ENCODE measurements around the gene GPR26. TPM values are rescaled to one million over a fixed set of nuclear protein-coding genes. Genes with fewer than 3 reads are reported as not detected.

Gene GPR26
- total RNA-seq, 2 experiments from 2014 or later: not detected

GRCh38 chr10:123633636-123634035 is 32.5 kb upstream of the GPR26 start:
- H3K27me3 ChIP-seq (ENCODE audit: control insufficient read depth in 1 of 2, insufficient read depth in 2 of 2, low read length in 2 of 2): peaks cover 0 to 2% of the 10 kb centered on the region in 2 experiments
- no peak for DNase-seq
- no peak overlapping the region for H3K27ac ChIP-seq (ENCODE audit: low read depth in 1 of 2, low read length in 2 of 2)
- ATAC-seq (ENCODE audit: poor library complexity): no peak
- no peaks in the 10 kb centered on the region for H3K9me3 ChIP-seq (ENCODE audit: control insufficient read depth in 1 of 2, insufficient read depth in 1 of 2, low read length in 2 of 2)
- no peak overlapping the region for H3K4me3 ChIP-seq (ENCODE audit: low read length)
- Mint-ChIP-seq H3K36me3 (ENCODE audit: low read depth) (no peaks in the 10 kb centered on the region), H3K9me3 (no peaks in the 10 kb centered on the region), H3K4me3 (no peak overlapping the region), H3K27me3 (peaks cover 36% of the 10 kb centered on the region), H3K27ac (no peak overlapping the region), H3K4me1 (ENCODE audit: low read depth) (no peaks in the 10 kb centered on the region)
- no peaks in the 10 kb centered on the region for H3K4me1 ChIP-seq (ENCODE audit: insufficient read depth, low read length)
- POLR2A ChIA-PET: no interaction called here
- no peaks in the 10 kb centered on the region for H3K36me3 ChIP-seq (ENCODE audit: insufficient read depth, low read length)
- CTCF ChIA-PET: no interaction called here
- intact Hi-C loops (cut with DNase I, micrococcal nuclease): no loop called here
- no peak for TF ChIP-seq CTCF (IDR thresholded peaks at IDR 0.05)

- no peak overlapping the region for H3K27ac Mint-ChIP-seq
- no peak overlapping the region for H3K4me3 Mint-ChIP-seq
- Histone ChIP-seq H3K4me3 (ENCODE audit: low read length) (no peak overlapping the region), H3K4me1 (ENCODE audit: insufficient read depth, low read length) (no peaks in the 10 kb centered on the region), H3K9me3 (ENCODE audit: control insufficient read depth in 1 of 2, insufficient read depth in 1 of 2, low read length in 2 of 2) (no peaks in the 10 kb centered on the region), H3K27me3 (ENCODE audit: control insufficient read depth in 1 of 2, insufficient read depth in 2 of 2, low read length in 2 of 2) (peaks cover 0 to 4% of the 10 kb centered on the region in 2 experiments), H3K36me3 (ENCODE audit: insufficient read depth, low read length) (no peaks in the 10 kb centered on the region), H3K27ac (ENCODE audit: low read depth in 1 of 2, low read length in 2 of 2) (no peak overlapping the region)
- no peak for TF ChIP-seq CTCF (IDR thresholded peaks at IDR 0.05)
- intact Hi-C loops (cut with DNase I, micrococcal nuclease): no loop called here
- no peak for ATAC-seq (ENCODE audit: poor library complexity)
- no peak for DNase-seq
- POLR2A ChIA-PET: no interaction called here
- no peaks in the 10 kb centered on the region for H3K9me3 Mint-ChIP-seq
- peaks cover 33% of the 10 kb centered on the region for H3K27me3 Mint-ChIP-seq
- CTCF ChIA-PET: no interaction called here
- H3K36me3 Mint-ChIP-seq (ENCODE audit: low read depth): no peaks in the 10 kb centered on the region
- H3K4me1 Mint-ChIP-seq (ENCODE audit: low read depth): no peaks in the 10 kb centered on the region
Measured at GRCh38 chr10:123634221-123634620, 31.9 kb upstream of the GPR26 start.

- CTCF ChIA-PET: no interaction called here
- H3K27me3 Mint-ChIP-seq: peaks cover 31% of the 10 kb centered on the region
- H3K4me3 Mint-ChIP-seq: no peak overlapping the region
- H3K4me1 Mint-ChIP-seq (ENCODE audit: low read depth): no peaks in the 10 kb centered on the region
- DNase-seq (no peak), ATAC-seq (ENCODE audit: poor library complexity) (no peak)
- H3K4me3 ChIP-seq (ENCODE audit: low read length): no peak overlapping the region
- no peaks in the 10 kb centered on the region for H3K36me3 Mint-ChIP-seq (ENCODE audit: low read depth)
- H3K27ac Mint-ChIP-seq: no peak overlapping the region
- no peaks in the 10 kb centered on the region for H3K9me3 Mint-ChIP-seq
- POLR2A ChIA-PET: no interaction called here
- intact Hi-C loops (cut with DNase I, micrococcal nuclease): no loop called here
- H3K27ac ChIP-seq (ENCODE audit: low read depth in 1 of 2, low read length in 2 of 2): no peak overlapping the region
- H3K9me3 ChIP-seq (ENCODE audit: control insufficient read depth in 1 of 2, insufficient read depth in 1 of 2, low read length in 2 of 2): no peaks in the 10 kb centered on the region
- no peak for TF ChIP-seq CTCF (IDR thresholded peaks at IDR 0.05)
- H3K36me3 ChIP-seq (ENCODE audit: insufficient read depth, low read length): no peaks in the 10 kb centered on the region
- H3K4me1 ChIP-seq (ENCODE audit: insufficient read depth, low read length): no peaks in the 10 kb centered on the region
- peaks cover 0 to 10% of the 10 kb centered on the region in 2 experiments for H3K27me3 ChIP-seq (ENCODE audit: control insufficient read depth in 1 of 2, insufficient read depth in 2 of 2, low read length in 2 of 2)
Measured at GRCh38 chr10:123635131-123635530, 31.0 kb upstream of the GPR26 start.
